ENCODE measurements around the gene LRIT3. TPM values are rescaled to one million over a fixed set of nuclear protein-coding genes. Genes with fewer than 3 reads are reported as not detected.

Gene LRIT3
- total RNA-seq, 4 donors from 2014 or later, result under 0.01 to 0.39 (median 0.14) TPM

DNA sequence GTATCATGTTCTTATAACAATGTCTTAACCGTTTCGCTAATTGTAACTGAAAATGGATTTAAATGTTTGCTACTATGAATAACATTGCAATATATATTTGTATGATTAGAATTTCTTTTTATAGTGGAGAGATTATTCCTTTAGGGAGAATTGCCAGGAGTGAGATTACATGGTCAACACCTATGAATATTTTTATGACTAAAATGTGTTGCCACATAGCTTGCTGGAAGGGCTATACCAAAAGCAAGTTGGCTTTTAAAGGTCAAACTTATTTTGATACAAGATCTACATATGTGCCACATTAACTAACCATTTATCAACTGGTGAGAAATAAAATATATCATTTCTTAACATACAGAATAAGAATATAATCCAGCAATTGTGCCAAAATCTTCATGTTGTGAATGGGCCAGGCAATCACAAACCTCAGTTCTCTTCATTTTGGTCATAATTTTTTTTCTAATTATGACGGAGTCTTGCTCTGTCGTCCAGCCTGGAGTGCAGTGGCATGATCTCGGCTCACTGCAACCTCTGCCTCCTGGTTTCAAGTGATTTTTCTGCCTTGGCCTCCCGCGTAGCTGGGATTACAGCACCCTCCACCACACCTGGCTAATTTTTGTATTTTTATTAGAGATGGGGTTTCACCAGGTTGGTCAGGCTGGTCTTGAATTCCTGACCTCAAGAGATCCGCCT lies 54.8 kb downstream of the LRIT3 start:
- TF ChIP-seq EP300 (IDR thresholded peaks at IDR 0.05), result no peak
- TF ChIP-seq POLR2AphosphoS5 (IDR thresholded peaks at IDR 0.05), result no peak
- TF ChIP-seq POLR2A (IDR thresholded peaks at IDR 0.05; ENCODE audit: low read depth), result no peak
- TF ChIP-seq, protein P1, sequence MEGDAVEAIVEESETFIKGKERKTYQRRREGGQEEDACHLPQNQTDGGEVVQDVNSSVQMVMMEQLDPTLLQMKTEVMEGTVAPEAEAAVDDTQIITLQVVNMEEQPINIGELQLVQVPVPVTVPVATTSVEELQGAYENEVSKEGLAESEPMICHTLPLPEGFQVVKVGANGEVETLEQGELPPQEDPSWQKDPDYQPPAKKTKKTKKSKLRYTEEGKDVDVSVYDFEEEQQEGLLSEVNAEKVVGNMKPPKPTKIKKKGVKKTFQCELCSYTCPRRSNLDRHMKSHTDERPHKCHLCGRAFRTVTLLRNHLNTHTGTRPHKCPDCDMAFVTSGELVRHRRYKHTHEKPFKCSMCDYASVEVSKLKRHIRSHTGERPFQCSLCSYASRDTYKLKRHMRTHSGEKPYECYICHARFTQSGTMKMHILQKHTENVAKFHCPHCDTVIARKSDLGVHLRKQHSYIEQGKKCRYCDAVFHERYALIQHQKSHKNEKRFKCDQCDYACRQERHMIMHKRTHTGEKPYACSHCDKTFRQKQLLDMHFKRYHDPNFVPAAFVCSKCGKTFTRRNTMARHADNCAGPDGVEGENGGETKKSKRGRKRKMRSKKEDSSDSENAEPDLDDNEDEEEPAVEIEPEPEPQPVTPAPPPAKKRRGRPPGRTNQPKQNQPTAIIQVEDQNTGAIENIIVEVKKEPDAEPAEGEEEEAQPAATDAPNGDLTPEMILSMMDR (IDR thresholded peaks at IDR 0.05), result no peak
- H3K4me1 ChIP-seq, result no peaks in the 10 kb centered on the region
- H3K9me3 ChIP-seq, result no peaks in the 10 kb centered on the region
- DNase-seq (ENCODE audit: extremely low spot score), result no peak
- no peaks in the 10 kb centered on the region for H3K36me3 ChIP-seq
- H3K4me3 ChIP-seq, result no peak overlapping the region
- H3K27me3 ChIP-seq, result no peaks in the 10 kb centered on the region
- WGBS, result 87% methylated on average over 8 of the region's 8 CpGs
- no peak overlapping the region for H3K27ac ChIP-seq (replicated peaks in 1 of 4)
- intact Hi-C loops (cut with DNase I), result no loop called here

DNA sequence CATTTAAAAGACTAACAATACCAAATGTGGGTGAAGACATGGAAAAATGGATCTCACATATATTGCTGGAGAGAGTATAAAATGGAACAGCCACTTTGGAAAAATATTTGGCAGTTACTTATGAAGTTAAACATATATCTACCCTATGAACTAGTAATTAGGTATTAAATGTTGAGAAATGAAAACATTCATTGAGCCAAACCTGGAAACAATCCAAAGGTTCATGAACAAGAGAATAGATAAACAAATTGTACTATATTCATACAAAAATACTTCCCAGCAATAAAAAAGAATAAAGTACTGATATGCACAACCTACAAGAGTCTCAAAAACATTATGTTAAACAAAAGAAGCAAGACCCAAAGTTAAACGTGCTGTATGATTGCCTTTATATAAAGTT lies 60.8 kb downstream of the LRIT3 start:
- H3K4me3 ChIP-seq, result no peak overlapping the region
- no peak overlapping the region for H3K27ac ChIP-seq (replicated peaks in 1 of 4)
- peaks cover 0 to 14% (median 12%) of the 10 kb centered on the region in 4 donors for H3K4me1 ChIP-seq
- no peaks in the 10 kb centered on the region for H3K36me3 ChIP-seq
- no peak for TF ChIP-seq POLR2AphosphoS5 (IDR thresholded peaks at IDR 0.05)
- TF ChIP-seq, protein P1 (IDR thresholded peaks at IDR 0.05), result no peak
- no peak for TF ChIP-seq EP300 (IDR thresholded peaks at IDR 0.05)
- TF ChIP-seq POLR2A (IDR thresholded peaks at IDR 0.05; ENCODE audit: low read depth), result no peak
- intact Hi-C loops (cut with DNase I), result no loop called here
- H3K9me3 ChIP-seq, result no peaks in the 10 kb centered on the region
- 41% methylated on average over 1 of the region's 1 CpG for WGBS
- no peaks in the 10 kb centered on the region for H3K27me3 ChIP-seq
- DNase-seq (ENCODE audit: extremely low spot score), result no peak

DNA sequence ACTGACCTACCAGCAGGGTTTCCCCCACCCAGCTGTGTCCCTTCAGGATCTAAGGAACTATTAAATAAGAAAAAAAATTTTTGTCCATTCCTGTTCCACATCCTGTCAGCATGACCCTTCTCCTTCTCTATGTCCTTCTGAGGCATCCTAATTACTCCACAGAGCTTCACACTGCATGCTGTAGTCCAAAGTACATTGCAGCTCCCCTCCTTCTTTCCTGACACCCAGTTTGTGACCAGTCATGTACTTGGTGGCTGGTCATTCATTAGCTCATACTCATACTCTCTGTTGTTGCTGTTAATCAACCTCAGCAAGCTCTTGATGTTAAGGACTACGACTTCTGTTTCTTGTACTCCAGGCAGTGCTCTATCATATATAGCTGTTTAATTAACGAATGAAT lies 62.3 kb downstream of the LRIT3 start:
- Histone ChIP-seq H3K4me3 (no peak overlapping the region), H3K27me3 (no peaks in the 10 kb centered on the region), H3K4me1 (peaks cover 0 to 18% (median 12%) of the 10 kb centered on the region in 4 donors), H3K9me3 (no peaks in the 10 kb centered on the region), H3K36me3 (no peaks in the 10 kb centered on the region), H3K27ac (replicated peaks in 1 of 4) (no peak overlapping the region)
- intact Hi-C loops (cut with DNase I), result no loop called here
- no peak for DNase-seq (ENCODE audit: extremely low spot score)
- no peak for TF ChIP-seq EP300 (IDR thresholded peaks at IDR 0.05)
- TF ChIP-seq POLR2AphosphoS5 (IDR thresholded peaks at IDR 0.05), result no peak
- no peak for TF ChIP-seq POLR2A (IDR thresholded peaks at IDR 0.05; ENCODE audit: low read depth)
- TF ChIP-seq, protein P1 (IDR thresholded peaks at IDR 0.05), result no peak
- 83% methylated on average over 2 of the region's 2 CpGs for WGBS

DNA sequence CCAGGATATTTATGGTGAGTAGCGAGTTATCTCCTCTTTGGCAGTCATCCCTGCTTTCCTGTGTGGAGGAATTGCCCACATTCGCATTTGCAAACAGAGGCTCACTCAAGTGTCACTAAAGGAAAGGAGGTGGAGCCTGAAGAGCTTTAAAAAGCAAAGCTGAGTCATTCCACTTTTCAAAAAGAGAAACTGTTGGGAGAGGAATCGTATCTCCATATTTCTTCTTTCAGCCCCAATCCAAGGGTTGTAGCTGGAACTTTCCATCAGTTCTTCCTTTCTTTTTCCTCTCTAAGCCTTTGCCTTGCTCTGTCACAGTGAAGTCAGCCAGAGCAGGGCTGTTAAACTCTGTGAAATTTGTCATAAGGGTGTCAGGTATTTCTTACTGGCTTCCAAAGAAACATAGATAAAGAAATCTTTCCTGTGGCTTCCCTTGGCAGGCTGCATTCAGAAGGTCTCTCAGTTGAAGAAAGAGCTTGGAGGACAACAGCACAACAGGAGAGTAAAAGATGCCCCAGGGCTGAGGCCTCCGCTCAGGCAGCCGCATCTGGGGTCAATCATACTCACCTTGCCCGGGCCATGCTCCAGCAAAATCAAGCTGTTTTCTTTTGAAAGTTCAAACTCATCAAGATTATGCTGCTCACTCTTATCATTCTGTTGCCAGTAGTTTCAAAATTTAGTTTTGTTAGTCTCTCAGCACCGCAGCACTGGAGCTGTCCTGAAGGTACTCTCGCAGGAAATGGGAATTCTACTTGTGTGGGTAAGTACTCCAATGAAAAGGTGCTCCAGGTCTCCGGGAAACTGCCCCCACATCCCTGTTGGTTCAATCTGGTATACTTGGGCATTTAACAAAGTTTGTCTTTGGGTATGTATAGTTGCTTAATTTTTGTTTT lies 65.0 kb downstream of the LRIT3 start, which contains the start of gene EGF:
Gene EGF (plus strand): TSS at position 178 of the 890 bp plus-strand sequence. CDS start 453 bp downstream, at position 631.
- Histone ChIP-seq H3K27me3 (no peaks in the 10 kb centered on the region), H3K36me3 (no peaks in the 10 kb centered on the region), H3K4me1 (peaks cover 0 to 18% (median 12%) of the 10 kb centered on the region in 4 donors), H3K9me3 (no peaks in the 10 kb centered on the region), H3K27ac (replicated peaks in 1 of 4) (peak within 1 kb of the TSS; percentile 7 to 43 (median 38)), H3K4me3 (peak within 1 kb of the TSS; percentile 5 to 14 (median 6))
- TF ChIP-seq EP300 (IDR thresholded peaks at IDR 0.05), result no peak
- TF ChIP-seq, protein P1 (IDR thresholded peaks at IDR 0.05), result no peak
- TF ChIP-seq POLR2A (IDR thresholded peaks at IDR 0.05; ENCODE audit: low read depth), result no peak
- TF ChIP-seq POLR2AphosphoS5 (IDR thresholded peaks at IDR 0.05), result no peak
- 37% methylated on average over 9 of the region's 9 CpGs for WGBS
- DNase-seq (ENCODE audit: extremely low spot score), result no peak
- intact Hi-C loops (cut with DNase I), result no loop called here

All from esophagus muscularis mucosa (tissue), 4 donors.